Activated gamma-delta T cell treated with Interleukin-2 at 50 U/mL for 16 hours (primary cell): Measurements from ENCODE around the gene SRC.

ENCODE experiments used
- DNase-seq: peaks from one replicate; pipeline ENCODE4 v3.0.0-alpha.2; 2020

SRC gene

DNA sequence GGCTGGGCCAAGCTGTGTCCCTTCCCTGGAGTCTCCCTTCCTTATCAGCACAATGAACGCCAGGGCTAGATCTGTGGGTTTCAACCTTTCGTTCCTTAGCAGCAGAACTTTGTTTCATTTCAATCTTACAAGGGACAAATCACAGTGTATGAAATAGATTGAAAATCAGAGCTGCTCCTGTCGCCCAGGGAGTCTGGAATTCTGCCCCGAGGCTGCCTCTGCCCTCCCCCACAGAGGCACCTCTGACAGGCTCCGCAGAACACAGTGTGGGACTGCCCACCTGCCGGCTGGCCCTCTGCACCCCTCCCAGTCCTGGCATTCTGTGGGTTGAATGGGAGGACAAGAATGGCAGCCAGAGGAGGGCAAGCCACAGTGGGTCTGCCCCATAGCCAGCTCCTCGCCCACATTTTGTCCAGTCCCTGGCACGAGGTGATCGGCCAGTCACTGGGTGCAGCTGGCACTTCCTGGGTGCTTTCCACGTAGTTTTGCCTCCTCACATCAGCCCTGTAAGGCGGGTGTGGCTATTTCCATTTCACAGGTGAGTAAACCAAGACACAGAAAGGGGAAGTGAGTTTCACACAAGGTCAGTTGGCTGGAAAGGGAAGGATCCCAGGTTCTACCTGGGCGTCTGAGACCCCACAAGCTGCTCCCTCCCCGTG lies 30.4 kb upstream of the SRC start:
- DNase-seq: no peak

DNA sequence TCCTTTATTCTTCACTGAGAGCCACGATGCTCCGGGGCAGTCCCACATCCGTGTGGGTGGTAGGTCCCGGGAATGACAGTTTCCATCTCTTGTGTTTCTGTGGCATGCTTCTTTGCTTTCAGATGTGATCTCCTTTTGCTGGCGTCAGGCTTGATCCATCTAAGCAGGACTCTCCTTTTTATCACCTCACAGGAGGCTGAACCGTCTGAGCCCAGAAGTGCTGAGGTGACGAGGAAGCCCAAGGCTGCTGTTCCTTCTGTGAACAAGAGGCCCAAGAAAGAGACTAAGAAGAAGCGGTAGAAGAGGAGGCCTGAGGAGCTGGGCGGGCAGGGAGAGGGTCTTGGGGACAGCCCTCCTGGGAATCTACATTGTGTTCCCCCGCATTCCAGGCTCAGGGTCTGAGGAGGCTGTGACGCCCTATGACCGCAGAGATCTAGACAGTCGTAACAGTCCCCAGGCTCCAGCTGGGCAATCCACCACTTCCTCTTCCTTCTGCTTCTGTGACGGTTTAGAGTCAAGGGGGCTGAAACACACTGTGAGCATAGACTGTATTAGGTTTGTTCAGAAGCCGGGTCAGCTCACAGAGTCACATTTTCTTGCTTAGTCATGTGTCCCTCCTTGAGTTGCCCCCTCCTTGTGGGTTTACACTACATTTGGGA lies 29.7 kb upstream of the SRC start:
- DNase-seq: no peak

DNA sequence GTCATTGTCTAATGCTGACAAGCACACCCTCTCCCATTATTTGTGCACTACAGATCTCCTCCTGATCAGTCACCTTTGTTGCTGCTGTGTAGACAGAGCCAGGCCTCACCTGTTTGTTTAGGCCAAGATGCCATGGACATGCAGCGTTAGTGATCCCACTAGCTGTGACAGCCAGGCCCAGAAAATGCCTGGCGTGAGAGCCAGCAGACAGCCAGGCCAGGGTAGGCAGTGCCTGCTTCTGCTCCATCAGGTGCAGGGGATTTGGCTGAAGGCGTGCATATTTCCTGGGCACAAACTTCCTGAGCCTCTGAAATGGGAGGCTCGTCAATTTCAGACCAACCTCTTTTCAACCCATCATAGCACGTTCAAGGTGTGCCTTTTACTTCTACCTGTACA lies 29.2 kb upstream of the SRC start:
- no peak for DNase-seq

DNA sequence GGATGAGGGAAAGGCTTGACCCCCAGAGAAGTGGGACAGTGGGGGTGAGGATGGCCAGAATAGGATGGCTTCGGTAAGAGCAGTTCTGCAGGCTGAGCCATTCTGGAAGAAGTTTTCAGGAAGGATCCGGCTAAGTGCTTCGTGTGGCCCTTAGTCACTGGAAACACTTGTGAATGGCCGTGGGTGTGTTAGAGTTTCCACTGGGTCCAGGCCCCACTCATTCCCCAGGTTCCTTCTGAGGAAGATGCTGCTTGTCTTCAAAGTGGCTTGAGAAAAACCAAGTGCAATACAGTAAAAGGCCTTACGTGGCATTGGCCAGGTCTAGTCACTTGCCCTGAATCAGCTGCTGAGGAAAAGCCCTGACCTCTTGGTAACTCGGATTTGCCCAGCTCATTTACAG lies 28.6 kb upstream of the SRC start:
- no peak for DNase-seq

DNA sequence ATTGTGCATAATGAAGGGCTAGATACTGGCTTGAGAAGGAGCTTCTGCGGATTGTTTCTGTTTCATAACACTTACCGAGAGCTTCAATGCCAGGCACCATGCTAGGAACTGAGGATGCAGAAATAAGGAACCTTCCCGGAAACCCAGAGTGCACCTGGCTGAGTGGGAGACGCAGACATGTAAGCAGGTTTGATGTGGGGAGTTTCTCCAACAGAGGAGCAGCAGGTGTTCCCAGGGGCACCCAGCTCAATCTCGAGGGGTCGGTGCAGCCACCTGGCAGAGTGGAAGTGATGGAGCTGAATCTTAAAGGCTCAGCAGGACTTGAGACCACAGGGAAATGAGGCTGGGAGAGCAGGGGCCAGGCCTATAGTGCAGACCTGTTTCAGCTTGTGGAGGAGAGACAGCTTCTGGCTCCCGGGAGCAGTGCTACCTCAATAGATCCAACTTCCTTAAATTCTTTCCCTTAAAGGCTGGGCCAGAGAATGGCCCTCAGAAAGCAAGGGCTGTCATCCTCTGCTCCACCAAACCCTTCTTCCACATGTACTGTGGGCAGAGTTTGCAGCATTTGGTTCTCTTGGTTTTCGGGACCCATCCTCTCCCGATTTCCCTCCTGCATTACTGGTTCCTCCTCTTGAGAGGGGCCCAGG lies 27.8 kb upstream of the SRC start:
- DNase-seq: no peak

DNA sequence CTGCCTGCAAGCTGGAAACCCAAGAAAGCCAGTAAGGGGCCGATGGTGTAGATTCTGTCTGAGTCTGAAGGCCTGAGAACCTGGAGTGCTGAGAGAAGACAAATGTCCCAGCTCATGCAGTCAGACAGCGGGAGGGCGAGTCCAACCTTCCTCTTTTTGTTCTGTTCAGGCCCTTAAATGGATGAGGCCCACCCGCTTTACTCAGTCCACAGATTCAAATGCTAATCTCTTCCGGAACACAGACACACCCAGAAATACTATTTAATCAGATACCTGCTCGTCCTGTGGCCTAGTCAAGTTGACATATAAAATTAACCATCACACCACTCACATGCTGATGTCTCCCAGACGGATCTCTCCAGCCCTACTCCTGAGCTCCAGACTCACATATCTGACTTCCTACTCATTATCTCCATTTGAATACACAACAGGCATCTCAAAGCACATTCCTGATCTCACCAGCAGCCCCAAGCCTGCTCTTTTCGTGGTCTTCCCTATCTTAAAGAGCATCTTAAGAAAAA lies 26.7 kb upstream of the SRC start:
- no peak for DNase-seq

DNA sequence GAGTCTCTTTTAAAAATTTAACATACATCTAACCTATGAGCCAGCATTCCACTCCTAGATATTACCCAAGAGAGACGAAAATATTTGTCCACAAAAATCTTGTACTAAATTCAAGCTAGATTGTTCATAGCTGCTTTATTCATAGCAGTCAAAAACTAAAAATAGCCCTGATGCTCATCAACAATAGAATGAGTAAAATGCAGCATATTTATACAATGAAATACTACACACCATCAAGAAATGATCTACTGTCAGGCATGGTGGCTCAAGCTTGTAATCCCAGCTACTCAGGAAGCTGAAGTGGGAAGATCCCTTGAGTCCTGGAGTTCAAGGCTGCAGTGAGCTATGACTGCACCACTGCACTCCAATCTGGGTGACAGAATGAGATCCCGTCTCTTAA lies 22.0 kb upstream of the SRC start:
- DNase-seq: no peak

DNA sequence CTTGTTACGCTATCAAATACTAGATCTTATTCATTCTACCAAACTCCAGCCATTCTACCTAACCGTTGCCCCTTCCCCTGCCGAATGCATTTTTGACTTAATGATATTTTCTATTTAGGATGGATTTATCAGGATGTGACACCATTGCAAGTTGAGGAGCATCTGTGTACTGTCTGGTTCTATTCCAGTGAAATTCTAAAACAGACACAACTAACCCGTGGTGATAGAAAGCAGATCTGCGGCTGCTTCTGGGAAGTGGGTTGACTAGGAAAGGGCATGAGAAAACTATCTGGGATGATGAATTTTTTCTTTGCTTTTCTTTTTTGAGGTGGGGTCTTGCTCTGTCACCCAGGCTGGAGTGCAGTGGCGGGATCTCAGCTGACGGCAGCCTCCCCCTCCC lies 20.7 kb upstream of the SRC start:
- no peak for DNase-seq

DNA sequence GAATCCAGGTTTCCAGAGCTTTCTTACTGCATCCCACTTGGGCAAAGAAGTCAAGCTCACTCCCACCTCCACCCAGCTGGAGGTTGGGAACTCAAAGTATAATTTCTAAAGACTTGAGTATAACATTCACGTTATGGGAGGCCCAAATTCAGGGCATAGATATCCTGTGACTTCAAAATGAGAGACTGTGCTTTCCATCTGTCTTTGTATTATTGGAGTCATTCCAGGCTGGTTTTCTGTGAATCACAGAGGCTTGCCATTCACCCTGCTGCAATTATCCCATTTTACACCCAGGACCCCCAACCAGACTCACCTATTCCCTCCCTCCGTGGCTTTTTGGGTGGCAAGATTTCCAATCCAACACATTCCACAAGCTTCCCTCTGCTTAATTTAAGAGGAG lies 19.3 kb upstream of the SRC start:
- DNase-seq: no peak

DNA sequence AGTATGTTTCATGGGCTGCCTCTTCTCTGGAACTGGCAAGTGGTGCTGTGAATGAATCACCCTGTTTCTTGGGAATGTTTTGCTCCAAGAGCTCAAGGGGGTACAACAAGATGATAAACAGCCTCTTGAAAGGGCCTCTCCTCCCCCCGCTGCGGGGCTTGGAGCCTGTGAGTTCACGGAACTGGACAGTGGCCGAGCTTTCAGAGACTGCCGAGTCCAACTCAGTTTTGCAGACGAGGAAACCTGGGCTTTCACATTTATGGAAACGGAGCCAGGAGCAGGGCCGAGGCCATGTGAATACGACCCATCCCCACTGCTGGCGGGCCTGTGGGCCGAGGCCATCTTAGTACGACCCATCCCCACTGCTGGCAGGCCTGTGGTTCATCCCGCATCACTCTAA lies 18.2 kb upstream of the SRC start:
- DNase-seq: no peak

DNA sequence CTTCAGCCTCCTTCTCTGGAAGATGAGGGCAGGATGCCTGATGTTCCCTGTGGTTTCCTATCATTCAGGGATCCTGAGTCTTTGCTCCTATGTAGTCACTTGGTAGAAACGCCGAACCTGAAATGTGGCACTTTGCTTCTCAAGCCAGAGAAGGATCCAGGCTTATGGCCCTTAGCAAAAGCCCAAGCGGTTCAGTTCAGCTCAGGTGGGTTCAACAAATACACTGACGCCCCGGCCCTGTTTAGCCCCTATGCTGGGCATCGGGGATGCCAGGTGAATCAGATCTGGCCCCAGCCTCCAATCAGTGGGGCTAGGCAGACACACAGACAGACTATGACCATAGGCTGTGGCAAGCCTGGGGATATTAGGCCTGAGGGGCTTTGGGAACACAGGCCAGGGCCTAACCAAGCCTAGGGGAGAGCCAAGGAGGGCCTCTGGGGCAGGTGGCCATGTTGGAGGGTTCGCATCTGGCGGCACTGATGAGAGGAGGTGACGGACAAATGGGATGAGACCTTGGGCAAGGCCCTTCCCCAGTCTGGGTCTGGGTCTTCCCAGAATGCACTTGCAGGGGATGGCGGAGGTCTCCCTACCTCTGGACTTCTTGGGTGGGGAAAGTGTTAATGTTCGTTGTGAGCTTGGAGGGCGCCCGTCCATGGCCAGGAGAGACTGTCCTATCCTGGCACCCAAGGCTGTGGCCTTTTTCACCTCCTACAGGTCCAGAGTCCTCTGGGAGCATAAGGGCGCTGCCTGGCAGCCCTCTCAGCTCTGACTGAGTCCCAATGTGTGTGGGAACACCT lies 17.6 kb upstream of the SRC start:
- no peak for DNase-seq

DNA sequence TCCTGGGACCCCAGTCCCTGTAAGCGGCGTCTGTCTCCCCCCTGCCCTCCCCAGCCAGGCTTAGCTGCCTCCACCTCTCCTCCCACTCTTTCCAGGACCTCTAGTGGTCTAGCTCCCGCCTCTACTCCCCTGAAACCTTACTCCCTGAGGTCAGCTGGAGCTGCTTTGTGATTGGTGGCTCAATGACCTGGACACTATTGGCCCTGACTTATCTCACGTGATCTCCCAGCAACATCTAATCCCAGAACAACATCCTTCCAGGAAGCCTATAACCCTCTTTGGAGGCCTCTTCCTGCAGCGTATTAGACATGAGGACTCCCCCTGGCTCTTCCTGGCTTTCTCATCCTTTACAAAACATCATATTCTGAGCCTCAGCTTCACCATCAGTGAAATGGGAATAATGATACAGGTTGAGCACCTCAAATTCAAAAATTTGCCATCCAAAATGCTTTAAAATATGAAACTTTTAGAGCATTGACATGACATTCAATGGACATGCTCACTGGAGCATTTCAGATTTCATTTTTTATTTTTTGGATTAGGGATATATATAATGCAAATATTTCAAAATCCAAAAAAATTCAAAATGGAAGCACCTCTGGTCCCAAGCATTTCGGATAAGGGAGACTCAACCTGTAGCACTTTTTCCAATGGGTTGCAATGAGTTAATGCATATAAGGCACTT lies 16.3 kb upstream of the SRC start:
- DNase-seq: no peak

DNA sequence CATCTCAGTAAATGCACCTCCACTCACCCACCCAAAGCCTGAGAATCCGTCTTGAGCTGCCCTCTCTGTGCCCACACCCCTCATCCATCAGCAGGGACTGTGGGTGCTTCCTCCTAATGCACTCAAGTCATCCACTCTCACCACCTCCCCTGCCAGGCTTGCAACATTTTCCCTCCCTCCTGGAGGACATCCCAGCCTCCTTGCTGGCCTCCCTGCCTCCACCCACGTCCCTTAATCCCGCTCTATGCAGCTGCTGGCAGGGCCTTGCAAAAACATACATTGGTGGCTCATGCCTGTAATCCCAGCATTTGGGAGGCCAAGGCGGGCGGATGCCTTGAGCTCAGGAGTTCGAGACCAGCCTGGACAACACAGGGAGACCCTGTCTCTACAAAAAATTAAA lies 15.6 kb upstream of the SRC start:
- no peak for DNase-seq

DNA sequence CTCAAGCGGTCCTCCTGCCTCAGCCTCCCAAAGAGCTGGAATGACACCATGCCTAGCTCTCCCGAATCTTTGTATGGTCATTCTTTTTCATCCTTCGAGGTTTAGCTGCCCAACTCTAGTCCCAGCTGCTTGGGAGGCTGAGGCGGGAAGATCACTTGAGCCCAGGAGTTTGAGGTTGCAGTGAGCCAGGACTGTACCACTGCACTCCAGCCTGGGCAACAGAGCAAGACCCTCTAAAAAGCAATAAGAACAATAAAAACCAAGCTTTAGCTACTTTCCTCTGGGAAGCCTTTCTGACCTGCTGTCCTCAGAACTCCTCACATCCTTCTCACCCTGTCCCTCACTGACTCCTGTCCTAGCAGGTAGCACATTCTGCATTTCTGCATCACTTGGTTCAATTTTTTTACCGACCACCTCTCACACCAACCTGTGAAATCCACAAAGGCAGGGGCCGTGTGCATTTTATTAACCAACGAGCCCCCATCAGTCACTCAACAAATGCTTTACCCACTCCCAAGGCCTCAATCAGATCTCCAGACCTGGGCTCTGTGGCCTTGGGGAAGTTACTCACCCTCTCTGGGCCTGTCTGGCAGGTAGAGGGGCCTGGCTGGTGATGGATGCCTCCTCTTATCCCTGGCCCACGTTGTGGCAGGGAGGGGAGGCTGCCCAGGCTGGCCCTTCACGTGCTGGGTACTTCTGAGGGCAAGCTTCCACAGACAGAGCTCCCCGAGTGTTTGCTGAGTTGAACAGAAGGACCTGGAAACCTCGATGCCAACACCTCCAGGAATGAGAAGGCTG lies 14.7 kb upstream of the SRC start:
- DNase-seq: no peak

DNA sequence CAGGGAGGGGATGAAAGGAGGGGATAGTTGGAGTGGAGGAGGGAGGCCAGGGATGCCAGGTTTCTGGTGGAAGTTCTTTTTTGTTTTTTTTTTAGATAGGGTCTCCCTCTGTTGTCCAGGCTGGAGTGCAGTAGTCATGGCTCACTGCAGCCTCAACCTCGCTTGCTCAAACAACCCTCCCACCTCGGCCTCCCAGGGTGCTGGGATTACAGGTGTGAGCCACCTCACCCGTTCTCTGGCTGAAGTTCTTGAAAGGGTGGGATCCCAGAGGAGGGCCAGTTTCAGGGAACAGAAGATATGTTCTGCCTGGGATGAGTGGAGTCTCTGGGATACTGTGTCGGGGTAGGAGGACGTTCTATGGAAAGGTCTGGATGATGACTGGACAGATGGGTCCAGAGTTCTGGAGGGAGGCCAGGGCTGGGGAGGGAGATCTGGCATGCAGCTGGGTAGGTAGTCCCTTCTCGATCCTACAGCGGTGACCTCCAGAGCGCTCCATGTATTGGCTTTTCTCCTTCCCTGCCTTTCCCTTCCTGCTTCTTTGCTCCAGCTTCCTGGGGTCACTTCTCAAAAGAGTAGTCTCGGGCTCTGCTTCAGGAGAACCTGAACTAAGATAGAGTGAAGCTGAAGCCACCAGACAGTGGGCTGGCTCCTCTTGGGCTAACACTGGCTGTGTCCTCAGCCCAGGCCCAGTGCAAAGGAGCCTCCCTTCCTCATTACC lies 12.7 kb upstream of the SRC start:
- no peak for DNase-seq

DNA sequence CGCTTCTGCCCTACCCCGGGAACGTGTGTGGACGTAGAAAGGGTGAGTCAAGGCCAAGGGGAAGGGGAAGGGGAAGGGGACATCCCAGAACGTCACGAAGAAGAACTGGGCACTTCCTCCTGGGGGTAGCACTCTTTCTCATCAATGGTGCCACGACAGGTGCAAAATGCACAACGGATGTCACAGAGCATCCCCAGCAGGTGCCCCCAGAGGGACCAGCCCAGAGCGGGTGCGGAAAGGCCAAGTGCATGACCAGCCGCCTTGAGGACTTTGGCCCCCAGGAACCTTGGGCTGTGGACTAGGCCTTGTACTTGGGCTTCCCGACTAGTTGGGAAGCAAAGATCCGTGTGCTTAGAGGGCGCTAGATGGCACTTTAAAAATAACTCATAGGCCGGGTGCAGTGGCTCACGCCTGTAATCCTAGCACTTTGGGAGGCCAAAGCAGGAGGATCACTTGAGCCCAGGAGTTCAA lies 12.1 kb upstream of the SRC start:
- no peak for DNase-seq

DNA sequence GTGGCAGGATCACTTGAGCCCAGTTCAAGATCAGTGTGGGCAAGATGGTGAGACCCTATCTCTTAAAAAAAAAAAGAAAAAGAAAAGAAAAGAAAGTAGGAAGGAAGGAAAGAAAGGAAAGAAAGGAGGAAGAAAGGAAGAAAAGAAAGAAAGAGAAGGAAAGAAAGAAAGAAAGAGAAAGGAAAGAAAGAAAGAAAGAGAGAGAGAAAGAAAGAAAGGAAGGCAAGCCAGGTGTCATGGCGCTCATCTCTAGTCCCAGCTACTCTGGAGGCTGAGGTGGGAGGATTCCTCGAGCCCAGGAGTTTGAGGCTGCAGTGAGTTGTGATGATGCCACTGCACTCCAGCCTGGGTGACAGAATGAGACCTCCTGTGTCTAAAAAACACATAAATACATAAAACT lies 11.5 kb upstream of the SRC start:
- no peak for DNase-seq

DNA sequence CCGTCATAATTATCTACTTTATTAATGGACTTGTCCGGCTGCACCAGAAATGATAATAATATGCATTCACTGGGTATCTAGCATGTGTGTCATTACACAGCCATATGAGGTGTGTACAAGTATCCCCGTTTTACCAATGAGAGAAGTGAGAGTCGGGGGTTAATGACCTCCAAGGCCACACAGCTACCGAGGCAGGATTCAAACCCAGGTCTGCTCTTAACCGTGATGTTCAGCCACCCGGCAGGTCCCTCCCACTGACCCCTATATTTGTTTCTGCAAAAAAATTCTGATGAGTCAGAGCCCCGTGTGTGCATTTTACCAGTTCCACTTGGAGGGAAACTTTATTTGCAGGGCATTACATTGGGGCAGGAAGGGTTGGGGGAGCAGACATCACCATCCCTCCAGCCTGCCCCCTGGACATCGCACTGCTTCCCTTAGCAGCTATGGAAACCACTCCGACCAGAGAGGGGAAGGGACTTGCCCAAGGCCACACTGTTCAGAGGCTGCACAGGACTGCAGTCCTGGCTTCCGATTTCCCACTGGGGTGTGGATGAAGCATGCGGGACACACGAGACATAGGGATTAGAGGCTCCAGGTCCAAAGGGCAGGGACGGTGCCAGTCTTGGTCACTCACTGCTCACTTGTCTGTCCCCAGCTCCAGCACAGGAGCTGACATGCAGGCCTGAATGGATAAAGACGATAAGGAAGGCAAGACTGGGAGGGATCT lies 10.1 kb upstream of the SRC start:
- no peak for DNase-seq

DNA sequence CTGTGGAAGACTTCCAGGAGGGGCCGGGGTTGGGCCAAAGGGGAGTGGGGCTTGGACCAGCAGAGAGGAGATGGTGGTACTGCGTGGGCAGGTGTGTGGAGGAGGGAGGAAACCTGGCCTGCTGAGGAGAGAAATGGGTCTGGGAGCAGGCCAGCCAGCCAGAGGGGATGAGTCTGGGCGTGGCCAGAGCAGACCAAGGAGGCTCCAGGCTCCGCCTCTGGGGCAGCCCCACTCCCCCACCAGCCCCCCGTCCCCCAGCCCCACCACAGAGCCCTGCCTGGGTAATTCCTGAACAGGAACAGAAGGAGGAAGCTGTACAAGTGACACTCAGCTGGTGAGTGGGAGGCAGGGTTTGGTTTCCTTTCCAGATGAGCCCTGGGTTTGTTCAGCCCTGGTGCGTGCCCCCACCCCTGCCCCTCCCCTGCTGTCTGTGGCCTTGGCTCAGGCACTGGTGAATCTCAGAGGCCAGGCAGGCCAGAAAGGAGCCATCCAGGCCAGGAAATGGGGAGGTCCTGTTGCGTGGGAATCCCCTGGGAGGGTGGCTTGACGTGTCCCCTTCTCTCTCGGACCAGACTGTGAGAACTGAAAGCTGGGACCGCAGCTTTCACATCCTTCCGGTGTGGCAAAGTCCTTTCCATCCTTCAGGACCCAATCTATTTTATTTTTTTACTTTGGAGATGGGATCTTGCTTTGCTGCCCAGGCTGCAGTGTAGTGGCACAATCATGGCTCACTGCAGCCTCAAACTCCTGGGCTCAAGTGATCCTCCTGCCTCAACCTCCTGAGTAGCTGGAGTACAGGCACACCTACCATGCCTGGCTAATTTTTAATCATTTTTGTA lies 9.4 kb upstream of the SRC start:
- no peak for DNase-seq
